Endodermal cell (in vitro differentiated cells): ENCODE data around the gene ZNF423. TPM values are rescaled to one million over a fixed set of nuclear protein-coding genes. Genes with fewer than 3 reads are reported as not detected.

Source experiments
- DNase-seq: peaks from one replicate; pipeline ENCODE4 v3.0.0-alpha.2; 2017
- H3K27ac ChIP-seq: 2 replicates; pipeline ENCODE4 v1.5.1; 2013; ENCODE audit warnings: mild to moderate bottlenecking, low read depth, low read length, moderate library complexity
- H3K27me3 ChIP-seq: 2 replicates; pipeline ENCODE4 v1.6.1; 2013; ENCODE audit warnings: mild to moderate bottlenecking, low read length, moderate library complexity; ENCODE audit not compliant: insufficient read depth, control insufficient read depth, poor library complexity, severe bottlenecking
- H3K36me3 ChIP-seq: 2 replicates; pipeline ENCODE4 v1.7.0; 2013; ENCODE audit warnings: mild to moderate bottlenecking, low read length, moderate library complexity; ENCODE audit not compliant: control insufficient read depth, insufficient read depth
- H3K4me1 ChIP-seq: one replicate; pipeline ENCODE4 v1.7.0; 2013; ENCODE audit warnings: low read length; ENCODE audit not compliant: control insufficient read depth, insufficient read depth
- H3K4me3 ChIP-seq: 2 replicates; pipeline ENCODE4 v1.5.1; 2013; ENCODE audit warnings: mild to moderate bottlenecking, low read length, moderate library complexity
- H3K9ac ChIP-seq: 2 replicates; pipeline ENCODE4 v1.6.1; 2013; ENCODE audit warnings: mild to moderate bottlenecking, low read length, moderate library complexity; ENCODE audit not compliant: poor library complexity, severe bottlenecking; ENCODE audit errors: extremely low read depth
- H3K9me3 ChIP-seq: 2 replicates; pipeline ENCODE4 v1.6.1; 2013; ENCODE audit warnings: mild to moderate bottlenecking, low read length, moderate library complexity; ENCODE audit not compliant: control insufficient read depth
- H3K27ac Mint-ChIP-seq: 2 replicates; pipeline ENCODE4 v1.8.0; 2020; ENCODE audit warnings: mixed read lengths
- H3K27me3 Mint-ChIP-seq: 2 replicates; pipeline ENCODE4 v1.8.0; 2021; ENCODE audit warnings: mild to moderate bottlenecking, mixed read lengths; ENCODE audit not compliant: insufficient read depth
- H3K36me3 Mint-ChIP-seq: 2 replicates; pipeline ENCODE4 v1.8.0; 2020; ENCODE audit warnings: low read depth, mixed read lengths
- H3K4me1 Mint-ChIP-seq: 2 replicates; pipeline ENCODE4 v1.8.0; 2020; ENCODE audit warnings: mixed read lengths
- H3K4me3 Mint-ChIP-seq: 2 replicates; pipeline ENCODE4 v1.8.0; 2020; ENCODE audit warnings: mild to moderate bottlenecking, moderate library complexity, mixed read lengths
- H3K9me3 Mint-ChIP-seq: 2 replicates; pipeline ENCODE4 v1.8.0; 2020; ENCODE audit warnings: mild to moderate bottlenecking, mixed read lengths
- WGBS, 2 experiments: methylation state at CpG; one replicate each; pipeline versions ENCODE4 v1.1.5 to v1.1.7; 2013; ENCODE audit warnings: missing lambda C conversion rate in 2 of 2, mixed read lengths in 1 of 2; ENCODE audit not compliant: insufficient coverage in 1 of 2, insufficient read length in 1 of 2; 5-methylcytosine and 5-hydroxymethylcytosine counted together
- total RNA-seq, 2 donors: library from RNA; stranded (reverse); fragmentation: NEBNext Ultra II Directional in 1 of 2; extraction: Animal tissue kit (Norgen Biotek cat#: 25700) in 1 of 2; gene quantifications; 2 replicates in 1 of 2; 3 replicates in 1 of 2; pipeline ENCODE4 v1.2.1, GENCODE V29; 2021
- TF ChIP-seq, protein P1 (sequence below): fragments of 200-600 bp; sonication (generic); conservative IDR thresholded peaks from 2 replicates; pipeline ENCODE4 v1.5.0; 2021; ENCODE audit warnings: antibody characterized with exemption, mild to moderate bottlenecking

The ZNF423 gene
- total RNA-seq, 2 donors from 2014 or later = 30.3 to 41.9 TPM

DNA sequence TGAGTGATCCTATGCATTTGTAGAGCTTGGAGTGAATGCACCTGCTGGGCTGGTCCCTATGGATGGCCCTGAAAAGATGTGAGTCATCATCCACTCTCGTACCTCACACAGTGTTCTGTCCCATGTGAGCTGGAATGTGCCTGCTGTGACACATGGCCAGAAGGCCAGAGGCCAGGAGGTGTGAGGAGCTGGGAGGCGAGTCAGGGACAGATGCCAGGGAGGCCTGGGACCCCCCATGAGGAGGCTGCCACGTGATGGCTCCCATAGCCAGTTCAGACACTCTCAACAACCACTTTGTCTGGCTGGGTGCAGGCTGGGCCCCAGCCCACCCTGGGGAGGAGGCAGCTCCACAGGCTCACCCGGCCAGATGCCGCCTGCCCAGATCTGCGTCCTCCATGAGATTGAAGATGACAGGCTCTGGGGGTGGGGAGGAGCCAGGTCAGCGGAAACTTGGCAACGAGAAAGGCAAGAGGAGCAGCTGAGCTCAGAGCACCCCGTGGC lies 313.5 kb downstream of the ZNF423 start:
- Mint-ChIP-seq H3K27ac (no peak overlapping the region), H3K27me3 (no peaks in the 10 kb centered on the region), H3K4me1 (peaks cover 30% of the 10 kb centered on the region), H3K9me3 (no peaks in the 10 kb centered on the region), H3K4me3 (no peak overlapping the region), H3K36me3 (peaks cover 3% of the 10 kb centered on the region)
- H3K4me3 ChIP-seq = no peak overlapping the region
- H3K36me3 ChIP-seq = no peaks in the 10 kb centered on the region
- H3K27ac ChIP-seq = no peak overlapping the region
- WGBS, 2 experiments = 90 to 100% methylated on average over 6 to 9 of the region's 9 CpGs
- no peak for DNase-seq
- no peaks in the 10 kb centered on the region for H3K27me3 ChIP-seq
- TF ChIP-seq, protein P1, sequence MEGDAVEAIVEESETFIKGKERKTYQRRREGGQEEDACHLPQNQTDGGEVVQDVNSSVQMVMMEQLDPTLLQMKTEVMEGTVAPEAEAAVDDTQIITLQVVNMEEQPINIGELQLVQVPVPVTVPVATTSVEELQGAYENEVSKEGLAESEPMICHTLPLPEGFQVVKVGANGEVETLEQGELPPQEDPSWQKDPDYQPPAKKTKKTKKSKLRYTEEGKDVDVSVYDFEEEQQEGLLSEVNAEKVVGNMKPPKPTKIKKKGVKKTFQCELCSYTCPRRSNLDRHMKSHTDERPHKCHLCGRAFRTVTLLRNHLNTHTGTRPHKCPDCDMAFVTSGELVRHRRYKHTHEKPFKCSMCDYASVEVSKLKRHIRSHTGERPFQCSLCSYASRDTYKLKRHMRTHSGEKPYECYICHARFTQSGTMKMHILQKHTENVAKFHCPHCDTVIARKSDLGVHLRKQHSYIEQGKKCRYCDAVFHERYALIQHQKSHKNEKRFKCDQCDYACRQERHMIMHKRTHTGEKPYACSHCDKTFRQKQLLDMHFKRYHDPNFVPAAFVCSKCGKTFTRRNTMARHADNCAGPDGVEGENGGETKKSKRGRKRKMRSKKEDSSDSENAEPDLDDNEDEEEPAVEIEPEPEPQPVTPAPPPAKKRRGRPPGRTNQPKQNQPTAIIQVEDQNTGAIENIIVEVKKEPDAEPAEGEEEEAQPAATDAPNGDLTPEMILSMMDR = no peak
- H3K9ac ChIP-seq = no peak overlapping the region
- H3K4me1 ChIP-seq = peaks cover 5% of the 10 kb centered on the region
- no peaks in the 10 kb centered on the region for H3K9me3 ChIP-seq

DNA sequence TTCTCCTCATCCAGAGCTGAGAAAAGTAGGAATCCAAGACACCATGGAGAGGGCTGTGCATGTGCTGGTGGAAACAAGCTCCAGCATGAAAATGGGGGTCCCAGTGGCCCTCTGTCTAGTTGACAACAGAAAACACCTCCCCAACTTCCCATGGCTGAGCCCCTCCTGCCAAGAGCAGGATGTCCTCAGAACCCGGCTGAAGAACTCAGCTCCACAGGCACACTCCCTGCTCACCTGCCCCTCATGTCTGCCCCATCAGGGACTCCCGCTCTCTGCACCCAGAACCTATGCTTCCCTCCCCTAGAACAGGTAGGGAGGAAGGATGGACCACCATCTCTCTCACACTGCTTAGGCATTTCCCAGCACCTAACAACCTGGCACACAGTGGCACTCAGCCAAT lies 315.1 kb downstream of the ZNF423 start:
- H3K4me1 Mint-ChIP-seq = peaks cover 16% of the 10 kb centered on the region
- no peaks in the 10 kb centered on the region for H3K9me3 ChIP-seq
- no peak overlapping the region for H3K27ac Mint-ChIP-seq
- DNase-seq = no peak
- no peak overlapping the region for H3K4me3 ChIP-seq
- H3K27ac ChIP-seq = no peak overlapping the region
- H3K4me3 Mint-ChIP-seq = no peak overlapping the region
- H3K36me3 Mint-ChIP-seq = peaks cover 3% of the 10 kb centered on the region
- 95% methylated on average over 2 of the region's 2 CpGs; no CpG with 5 or more reads in 1 of the 2 experiments for WGBS, 2 experiments
- no peaks in the 10 kb centered on the region for H3K27me3 Mint-ChIP-seq
- no peaks in the 10 kb centered on the region for H3K27me3 ChIP-seq
- TF ChIP-seq, protein P1 = no peak
- H3K9ac ChIP-seq = no peak overlapping the region
- no peaks in the 10 kb centered on the region for H3K9me3 Mint-ChIP-seq
- no peaks in the 10 kb centered on the region for H3K4me1 ChIP-seq
- no peaks in the 10 kb centered on the region for H3K36me3 ChIP-seq

DNA sequence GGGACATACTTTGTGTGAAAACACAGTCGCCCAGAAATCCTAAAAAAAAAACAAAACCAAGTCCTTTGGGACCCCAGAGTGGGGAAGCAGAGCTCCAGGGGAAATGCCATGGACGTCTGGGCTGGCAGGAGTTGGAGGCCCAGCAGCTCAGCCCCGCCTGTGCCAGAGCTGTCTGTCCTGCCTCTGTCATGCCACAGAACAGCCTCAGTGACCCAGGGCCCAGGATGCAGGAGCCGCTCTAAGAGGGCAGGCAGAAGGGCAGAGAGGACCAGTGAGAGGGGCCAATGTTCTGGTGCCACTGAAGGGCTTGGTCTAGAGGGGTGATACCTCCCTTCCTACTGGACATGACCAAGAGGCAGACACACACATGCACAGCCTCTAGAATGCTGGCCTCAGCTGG lies 316.2 kb downstream of the ZNF423 start:
- Mint-ChIP-seq H3K9me3 (no peaks in the 10 kb centered on the region), H3K27ac (peak overlapping the region; percentile 70), H3K36me3 (peaks cover 3% of the 10 kb centered on the region), H3K4me1 (peaks cover 10% of the 10 kb centered on the region), H3K4me3 (no peak overlapping the region), H3K27me3 (no peaks in the 10 kb centered on the region)
- Histone ChIP-seq H3K27me3 (no peaks in the 10 kb centered on the region), H3K9ac (no peak overlapping the region), H3K27ac (no peak overlapping the region), H3K4me1 (no peaks in the 10 kb centered on the region), H3K9me3 (no peaks in the 10 kb centered on the region), H3K36me3 (no peaks in the 10 kb centered on the region), H3K4me3 (no peak overlapping the region)
- WGBS, 2 experiments = 91 to 94% methylated on average over 2 to 4 of the region's 4 CpGs
- no peak for DNase-seq
- TF ChIP-seq, protein P1 = no peak
